OCI-LY7 (cell line): ENCODE measurements around the gene ZNF30.

Source experiments
- EZH2phosphoT487 ChIP-seq: fragments of 200-600 bp; sonication (generic); IDR thresholded peaks from 2 replicates; pipeline ENCODE4 v1.6.1; 2018; ENCODE audit warnings: low read depth, borderline replicate concordance, mild to moderate bottlenecking, mixed run types, antibody characterized with exemption, low read length, moderate library complexity, mixed read lengths
- TF ChIP-seq, protein P1 (sequence below): fragments of 200-600 bp; sonication (generic); conservative IDR thresholded peaks from 2 replicates; pipeline ENCODE4 v1.5.1; 2014; ENCODE audit warnings: mild to moderate bottlenecking, antibody characterized with exemption, low read length, moderate library complexity, mixed read lengths

DNA sequence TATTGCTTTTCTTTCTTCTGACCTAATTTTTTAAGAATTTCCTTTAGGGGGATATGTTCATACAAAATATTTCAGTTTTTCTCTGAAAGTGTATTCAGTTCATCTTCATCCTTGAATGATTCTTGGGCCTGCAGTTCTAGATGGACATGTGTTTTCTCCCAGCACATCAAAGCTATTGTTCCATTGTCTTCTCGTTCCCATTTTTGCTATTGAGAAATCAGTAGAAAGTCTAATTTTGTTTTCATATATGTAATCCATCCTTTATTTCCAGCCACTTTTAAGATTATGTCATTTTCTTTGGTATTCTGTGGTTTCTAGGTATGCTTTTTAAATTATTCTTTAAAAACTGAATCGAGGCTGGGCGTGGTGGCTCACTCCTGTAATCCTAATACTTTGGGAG is 57.6 kb downstream of the ZNF30 start:
- TF ChIP-seq, protein P1, sequence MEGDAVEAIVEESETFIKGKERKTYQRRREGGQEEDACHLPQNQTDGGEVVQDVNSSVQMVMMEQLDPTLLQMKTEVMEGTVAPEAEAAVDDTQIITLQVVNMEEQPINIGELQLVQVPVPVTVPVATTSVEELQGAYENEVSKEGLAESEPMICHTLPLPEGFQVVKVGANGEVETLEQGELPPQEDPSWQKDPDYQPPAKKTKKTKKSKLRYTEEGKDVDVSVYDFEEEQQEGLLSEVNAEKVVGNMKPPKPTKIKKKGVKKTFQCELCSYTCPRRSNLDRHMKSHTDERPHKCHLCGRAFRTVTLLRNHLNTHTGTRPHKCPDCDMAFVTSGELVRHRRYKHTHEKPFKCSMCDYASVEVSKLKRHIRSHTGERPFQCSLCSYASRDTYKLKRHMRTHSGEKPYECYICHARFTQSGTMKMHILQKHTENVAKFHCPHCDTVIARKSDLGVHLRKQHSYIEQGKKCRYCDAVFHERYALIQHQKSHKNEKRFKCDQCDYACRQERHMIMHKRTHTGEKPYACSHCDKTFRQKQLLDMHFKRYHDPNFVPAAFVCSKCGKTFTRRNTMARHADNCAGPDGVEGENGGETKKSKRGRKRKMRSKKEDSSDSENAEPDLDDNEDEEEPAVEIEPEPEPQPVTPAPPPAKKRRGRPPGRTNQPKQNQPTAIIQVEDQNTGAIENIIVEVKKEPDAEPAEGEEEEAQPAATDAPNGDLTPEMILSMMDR: no peak
- TF ChIP-seq EZH2phosphoT487: no peak
